ENCODE measurements around the gene GDF15.
"Not testable (repeated sequence)": the region's sequence is repeated elsewhere in the genome, so short reads cannot be mapped to it uniquely, and the experiment has no call there.

GDF15 gene

GRCh38 chr19:18385675-18386542, at the start of gene GDF15:
TSS of gene GDF15 (plus strand) at chr19:18386158. CDS start at chr19:18386190, 32 bp downstream.
- peak; percentile 78 for DNase-seq

GRCh38 chr19:18338541-18338940, 47.4 kb upstream of the GDF15 start:
- no peak for DNase-seq

- DNase-seq: peak; percentile 18
Measured at GRCh38 chr19:18339723-18340122, 46.2 kb upstream of the GDF15 start.

- DNase-seq: peak; percentile 48
Measured at GRCh38 chr19:18340190-18340989, 45.6 kb upstream of the GDF15 start, which contains the start of gene PGPEP1. TSS of gene PGPEP1 (plus strand) at chr19:18340598. CDS start at chr19:18340682, 84 bp downstream.

- peak; percentile 34 for DNase-seq
Measured at GRCh38 chr19:18340990-18341868, 44.7 kb upstream of the GDF15 start.

GRCh38 chr19:18342090-18342632, 43.8 kb upstream of the GDF15 start:
- no peak for DNase-seq

- DNase-seq: no peak
Measured at GRCh38 chr19:18344582-18344950, 41.4 kb upstream of the GDF15 start.

GRCh38 chr19:18345296-18345695, 40.7 kb upstream of the GDF15 start:
- DNase-seq: no peak

- DNase-seq: no peak
Measured at GRCh38 chr19:18346091-18346490, 39.9 kb upstream of the GDF15 start.

GRCh38 chr19:18348171-18348570, 37.8 kb upstream of the GDF15 start:
- no peak for DNase-seq

- DNase-seq: not testable (repeated sequence)
Measured at GRCh38 chr19:18348818-18349339, 37.1 kb upstream of the GDF15 start.

- DNase-seq: peak; percentile 51
Measured at GRCh38 chr19:18349524-18350128, 36.3 kb upstream of the GDF15 start.

GRCh38 chr19:18350490-18350889, 35.5 kb upstream of the GDF15 start:
- no peak for DNase-seq

- DNase-seq: no peak
Measured at GRCh38 chr19:18351544-18351943, 34.4 kb upstream of the GDF15 start.

- no peak for DNase-seq
Measured at GRCh38 chr19:18353378-18354005, 32.5 kb upstream of the GDF15 start.

- DNase-seq: not testable (repeated sequence)
Measured at GRCh38 chr19:18354743-18355142, 31.2 kb upstream of the GDF15 start.

- no peak for DNase-seq
Measured at GRCh38 chr19:18357041-18357440, 28.9 kb upstream of the GDF15 start.

GRCh38 chr19:18361646-18362045, 24.3 kb upstream of the GDF15 start:
- no peak for DNase-seq

GRCh38 chr19:18362934-18363542, 22.9 kb upstream of the GDF15 start:
- no peak for DNase-seq

GRCh38 chr19:18363787-18364186, 22.2 kb upstream of the GDF15 start:
- no peak for DNase-seq

All from fibroblast of upper back skin (primary cell).